H1 (cell line): Measurements from ENCODE around the gene NHLRC2. TPM values are rescaled to one million over a fixed set of nuclear protein-coding genes. Genes with fewer than 3 reads are reported as not detected.

Experiments used
- CTCF ChIA-PET: fragments of 300-600 bp; sonication (Branson Sonifier 250); formaldehyde crosslinking; loops from one replicate; lab custom pipeline; 2021; ENCODE audit not compliant: partially characterized antibody; lab: Charles Lee
- POLR2A ChIA-PET: fragments of 300-600 bp; sonication (Branson Sonifier 250); formaldehyde crosslinking; loops from one replicate; lab custom pipeline; 2021; ENCODE audit warnings: inconsistent platforms; ENCODE audit not compliant: partially characterized antibody; lab: Charles Lee
- DNase-seq, 2 experiments: peaks; one replicate each; pipeline versions ENCODE4 v3.0.0 to v3.0.0-alpha.2; 2010 to 2022; ENCODE audit warnings: low spot score in 2 of 2, low read depth in 1 of 2, mixed read lengths in 1 of 2
- FAIRE-seq: peaks from 2 replicates; lab custom pipeline; 2011; peaks lifted over from hg19 to GRCh38; lab: Jason Lieb, UNC
- H2AFZ ChIP-seq: 2 replicates; pipeline ENCODE4 v1.8.1; 2012; ENCODE audit warnings: low read length, inconsistent platforms
- H2AK5ac ChIP-seq: 2 replicates; pipeline ENCODE4 v1.6.1; 2013; ENCODE audit warnings: low read depth, low read length
- H2BK120ac ChIP-seq: replicated peaks from 2 replicates; pipeline ENCODE3; 2013; ENCODE audit warnings: low read depth, low read length, inconsistent platforms
- H2BK12ac ChIP-seq: 2 replicates; pipeline ENCODE4 v1.6.1; 2013; ENCODE audit warnings: low read depth, low read length
- H2BK15ac ChIP-seq: 2 replicates; pipeline ENCODE4 v1.6.1; 2013; ENCODE audit warnings: low read length
- H2BK20ac ChIP-seq: 2 replicates; pipeline ENCODE4 v1.6.1; 2013; ENCODE audit warnings: low read length
- H2BK5ac ChIP-seq: 2 replicates; pipeline ENCODE4 v1.6.1; 2013; ENCODE audit warnings: low read depth, low read length
- H3K14ac ChIP-seq: 2 replicates; pipeline ENCODE4 v1.6.1; 2013; ENCODE audit warnings: inconsistent platforms; ENCODE audit not compliant: insufficient read length
- H3K18ac ChIP-seq: 2 replicates; pipeline ENCODE4 v1.6.1; 2013; ENCODE audit warnings: low read length; ENCODE audit errors: extremely low read depth
- H3K23ac ChIP-seq: 2 replicates; pipeline ENCODE4 v1.6.1; 2013; ENCODE audit warnings: inconsistent platforms; ENCODE audit not compliant: insufficient read length
- H3K23me2 ChIP-seq: 2 replicates; pipeline ENCODE4 v1.6.1; 2013; ENCODE audit warnings: low read depth, low read length
- H3K27ac ChIP-seq: 2 replicates; pipeline ENCODE4 v1.6.1; 2011; ENCODE audit warnings: low read depth, low read length, inconsistent platforms
- H3K27me3 ChIP-seq, 4 experiments: replicated peaks in 1 of 4; 1 replicate in 1 of 4; 2 replicates in 3 of 4; pipeline versions ENCODE4 v1.6.1 to v1.8.1; 2011 to 2013; ENCODE audit warnings: low read length in 3 of 4, mild to moderate bottlenecking in 3 of 4, inconsistent platforms in 2 of 4, mixed read lengths in 2 of 4, moderate library complexity in 1 of 4; ENCODE audit not compliant: control insufficient read depth in 3 of 4, insufficient read depth in 3 of 4; ENCODE audit errors: extremely low read depth in 1 of 4
- H3K36me3 ChIP-seq, 4 experiments: 2 replicates each; pipeline versions ENCODE4 v1.6.1 to v1.8.1; 2011 to 2013; ENCODE audit warnings: mild to moderate bottlenecking in 4 of 4, low read length in 3 of 4, moderate library complexity in 2 of 4, control low read depth in 1 of 4, inconsistent platforms in 1 of 4; ENCODE audit not compliant: insufficient read depth in 4 of 4, control insufficient read depth in 2 of 4
- H3K4ac ChIP-seq: replicated peaks from 2 replicates; pipeline ENCODE3; 2013; ENCODE audit warnings: low read length, low read depth, mixed read lengths, inconsistent platforms; ENCODE audit not compliant: insufficient read length
- H3K4me1 ChIP-seq, 4 experiments: replicated peaks in 1 of 4; 1 replicate in 1 of 4; 2 replicates in 3 of 4; pipeline versions ENCODE4 v1.6.1 to v1.8.1; 2011 to 2013; ENCODE audit warnings: low read length in 3 of 4, inconsistent platforms in 2 of 4, mixed read lengths in 1 of 4; ENCODE audit not compliant: insufficient read depth in 4 of 4, control insufficient read depth in 3 of 4
- H3K4me2 ChIP-seq, 2 experiments: 2 replicates each; pipeline versions ENCODE4 v1.6.1 to v1.8.1; 2011 to 2013; ENCODE audit warnings: low read depth in 2 of 2, low read length in 2 of 2, control low read depth in 1 of 2, inconsistent platforms in 1 of 2, mild to moderate bottlenecking in 1 of 2; ENCODE audit not compliant: insufficient read depth in 1 of 2
- H3K4me3 ChIP-seq, 4 experiments: fragments of 200-600, 300-600 bp in 1 of 4; sonication (generic), shearing (Covaris generic), sonication (Bioruptor Twin) in 1 of 4; 2 replicates each; pipeline versions ENCODE4 v1.5.1 to v1.8.1; 2011 to 2016; ENCODE audit warnings: low read length in 4 of 4, low read depth in 3 of 4, control low read depth in 2 of 4, inconsistent platforms in 2 of 4, mild to moderate bottlenecking in 2 of 4, mixed read lengths in 1 of 4, moderate library complexity in 1 of 4; ENCODE audit not compliant: insufficient read depth in 2 of 4; ENCODE audit errors: extremely low read depth in 1 of 4
- H3K56ac ChIP-seq: replicated peaks from 2 replicates; pipeline ENCODE3; 2013; ENCODE audit warnings: low read depth, mild to moderate bottlenecking, mixed read lengths, low read length, inconsistent platforms; ENCODE audit not compliant: insufficient read length
- H3K79me1 ChIP-seq: 2 replicates; pipeline ENCODE4 v1.6.1; 2013; ENCODE audit warnings: low read depth, low read length, control low read depth
- H3K79me2 ChIP-seq, 2 experiments: 2 replicates each; pipeline versions ENCODE4 v1.6.1 to v1.8.1; 2012 to 2013; ENCODE audit warnings: low read length in 2 of 2, mild to moderate bottlenecking in 2 of 2, inconsistent platforms in 1 of 2; ENCODE audit not compliant: insufficient read depth in 2 of 2, control insufficient read depth in 1 of 2
- H3K9ac ChIP-seq, 4 experiments: replicated peaks in 1 of 4; 1 replicate in 1 of 4; 2 replicates in 3 of 4; pipeline versions ENCODE4 v1.6.1 to v1.8.1; 2011 to 2013; ENCODE audit warnings: low read depth in 3 of 4, low read length in 3 of 4, control low read depth in 2 of 4, mild to moderate bottlenecking in 2 of 4, moderate library complexity in 2 of 4, inconsistent platforms in 1 of 4; ENCODE audit errors: extremely low read depth in 1 of 4
- H3K9me3 ChIP-seq, 2 experiments: 2 replicates each; pipeline versions ENCODE4 v1.6.1 to v1.8.1; 2012 to 2013; ENCODE audit warnings: mild to moderate bottlenecking in 2 of 2, moderate library complexity in 2 of 2, control low read depth in 1 of 2, inconsistent platforms in 1 of 2, low read depth in 1 of 2, low read length in 1 of 2, mixed read lengths in 1 of 2; ENCODE audit not compliant: insufficient read depth in 2 of 2
- H4K20me1 ChIP-seq, 2 experiments: replicated peaks in 1 of 2; 2 replicates each; pipeline versions ENCODE3 to v1.8.1; 2011 to 2013; ENCODE audit warnings: inconsistent platforms in 2 of 2, low read length in 2 of 2, mild to moderate bottlenecking in 1 of 2; ENCODE audit not compliant: insufficient read depth in 2 of 2, control insufficient read depth in 1 of 2
- H4K5ac ChIP-seq: 2 replicates; pipeline ENCODE4 v1.6.1; 2013; ENCODE audit warnings: low read length, low read depth, mixed read lengths, inconsistent platforms; ENCODE audit not compliant: insufficient read length
- H4K8ac ChIP-seq: 2 replicates; pipeline ENCODE4 v1.8.0; 2013; ENCODE audit warnings: mild to moderate bottlenecking, moderate library complexity, low read length, inconsistent platforms; ENCODE audit not compliant: insufficient read depth; ENCODE audit errors: extremely low read depth
- H4K91ac ChIP-seq: replicated peaks from 2 replicates; pipeline ENCODE3; 2013; ENCODE audit warnings: low read length, mixed read lengths, inconsistent platforms; ENCODE audit not compliant: insufficient read length
- POLR2A ChIP-seq, 2 experiments: IDR thresholded peaks; 1 replicate in 1 of 2; 2 replicates in 1 of 2; pipeline ENCODE4 v1.6.1; 2011; ENCODE audit warnings: low read depth in 2 of 2, low read length in 2 of 2, mild to moderate bottlenecking in 2 of 2; ENCODE audit errors: control extremely low read depth in 1 of 2
- POU5F1 ChIP-seq: IDR thresholded peaks from 2 replicates; pipeline ENCODE4 v1.6.1; 2011; ENCODE audit warnings: low read depth, mild to moderate bottlenecking, low read length, moderate library complexity
- TAF1 ChIP-seq: IDR thresholded peaks from 2 replicates; pipeline ENCODE4 v1.6.1; 2011; ENCODE audit warnings: mild to moderate bottlenecking, low read depth, low read length
- TAF7 ChIP-seq: optimal IDR thresholded peaks from 2 replicates; pipeline ENCODE3; 2011; ENCODE audit warnings: low read depth, mild to moderate bottlenecking, inconsistent platforms, low read length, moderate library complexity, borderline replicate concordance
- ZNF274 ChIP-seq: IDR thresholded peaks from 2 replicates; pipeline ENCODE4 v1.7.0; 2012; ENCODE audit warnings: low read length, borderline replicate concordance; ENCODE audit errors: extremely low read depth
- WGBS, 2 experiments: shearing (Covaris generic) in 1 of 2; methylation state at CpG; one replicate each; pipeline versions ENCODE4 v1.1.6 to v1.1.7; 2013 to 2015; ENCODE audit warnings: low lambda C conversion rate in 2 of 2, mixed read lengths in 2 of 2, inconsistent platforms in 1 of 2, low coverage in 1 of 2, missing lambda C conversion rate in 1 of 2; ENCODE audit not compliant: insufficient replicate concordance in 2 of 2, insufficient coverage in 1 of 2, insufficient read length in 1 of 2; ENCODE audit errors: extremely low coverage in 1 of 2, missing lambda C conversion rate in 1 of 2; 5-methylcytosine and 5-hydroxymethylcytosine counted together
- polyA plus RNA-seq, 7 experiments: library from polyadenylated mRNA; depleted of rRNA in 3 of 7; stranded (reverse) in 5 of 7; unstranded in 2 of 7; fragments of >200 nt in 5 of 7; fragments of 200-250 nt in 2 of 7; gene quantifications; 1 replicate in 5 of 7; 2 replicates in 1 of 7; 4 replicates in 1 of 7; pipeline versions ENCODE4 v1.2.1 to v1.2.3, GENCODE V29; 2011 to 2013; ENCODE audit warnings: missing spikeins in 2 of 7, mixed read lengths in 2 of 7
- total RNA-seq: library from RNA; stranded (reverse); fragmentation: NEBNext Ultra II Directional; extraction: Animal tissue kit (Norgen Biotek cat#: 25700); gene quantifications from 2 replicates; pipeline ENCODE4 v1.2.1, GENCODE V29; 2021

NHLRC2 gene
- total and polyA plus RNA-seq, 2 of the 8 experiments (the other 6 are each of a cell fraction or from before 2014, with no cell fraction given) = 4.9 to 25.6 TPM

- H3K14ac ChIP-seq = no peak overlapping the region
- H3K79me1 ChIP-seq = no peaks in the 10 kb centered on the region
- H2BK120ac ChIP-seq = no peak overlapping the region
- H3K56ac ChIP-seq = no peak overlapping the region
- H3K9ac ChIP-seq = no peak overlapping the region
- no peak overlapping the region for H2BK15ac ChIP-seq
- H2AFZ ChIP-seq = no peak overlapping the region
- peaks cover 0 to 1% of the 10 kb centered on the region in 2 experiments for H4K20me1 ChIP-seq
- no peak overlapping the region for H4K8ac ChIP-seq
- H4K91ac ChIP-seq = no peak overlapping the region
- H2BK20ac ChIP-seq = no peak overlapping the region
- no peak overlapping the region for H2AK5ac ChIP-seq
- H3K4me2 ChIP-seq = no peak overlapping the region
- H3K27me3 ChIP-seq = no peaks in the 10 kb centered on the region
- no peak overlapping the region for H2BK5ac ChIP-seq
- 91% methylated on average over 2 of the region's 2 CpGs; no CpG with 5 or more reads in 1 of the 2 experiments for WGBS, 2 experiments
- no peaks in the 10 kb centered on the region for H3K79me2 ChIP-seq
- ChIA-PET CTCF (no interaction called here), POLR2A (no interaction called here)
- no peak overlapping the region for H3K4ac ChIP-seq
- H3K36me3 ChIP-seq = peaks cover 2 to 53% (median 14%) of the 10 kb centered on the region in 4 experiments; a peak in 6 of 8 replicates
- no peak for FAIRE-seq
- H3K4me1 ChIP-seq = no peaks in the 10 kb centered on the region
- DNase-seq = no peak
- no peak overlapping the region for H3K23ac ChIP-seq
- no peak overlapping the region for H2BK12ac ChIP-seq
- H3K23me2 ChIP-seq = no peaks in the 10 kb centered on the region
- H3K18ac ChIP-seq = no peak overlapping the region
- H4K5ac ChIP-seq = no peak overlapping the region
- H3K9me3 ChIP-seq = no peaks in the 10 kb centered on the region
- no peak overlapping the region for H3K4me3 ChIP-seq
- H3K27ac ChIP-seq = no peak overlapping the region
- no peak for TF ChIP-seq POU5F1
- no peak for TF ChIP-seq POLR2A (IDR thresholded peaks at IDR 0.05; ENCODE audit: control extremely low read depth in 1 of 2, low read depth in 2 of 2, low read length in 2 of 2)
- no peak for TF ChIP-seq ZNF274
- no peak for TF ChIP-seq TAF7
- TF ChIP-seq TAF1 = no peak
Measured at GRCh38 chr10:113899952-113900598, 45.6 kb downstream of the NHLRC2 start.
